Activated CD4-positive, alpha-beta memory T cell treated with anti-CD3 and anti-CD28 coated beads for 36 hours (primary cell): ENCODE data around the gene TMEM209. TPM values are rescaled to one million over a fixed set of nuclear protein-coding genes. Genes with fewer than 3 reads are reported as not detected.
"Not testable (repeated sequence)": the region's sequence is repeated elsewhere in the genome, so short reads cannot be mapped to it uniquely, and the experiment has no call there.

Experiments used
- CTCF ChIA-PET: fragments of 350-600 bp; sonication (Branson Sonifier 250); formaldehyde crosslinking; loops from one replicate; lab custom pipeline; 2021; ENCODE audit warnings: antibody characterized with exemption, inconsistent platforms; lab: Charles Lee
- POLR2A ChIA-PET: fragments of 350-600 bp; sonication (Branson Sonifier 250); formaldehyde crosslinking; loops from one replicate; lab custom pipeline; 2021; ENCODE audit warnings: antibody characterized with exemption; lab: Charles Lee
- DNase-seq: peaks from one replicate; pipeline ENCODE4 v3.0.0-alpha.2; 2020
- H3K27ac Mint-ChIP-seq: one replicate; pipeline ENCODE4 v1.8.0; 2021; ENCODE audit warnings: mixed read lengths
- H3K27me3 Mint-ChIP-seq: one replicate; pipeline ENCODE4 v1.8.0; 2021; ENCODE audit warnings: mixed read lengths
- H3K36me3 Mint-ChIP-seq: one replicate; pipeline ENCODE4 v1.8.0; 2021; ENCODE audit warnings: mixed read lengths
- H3K4me1 Mint-ChIP-seq: one replicate; pipeline ENCODE4 v1.8.0; 2021; ENCODE audit warnings: low read depth, mixed read lengths
- H3K4me3 Mint-ChIP-seq: one replicate; pipeline ENCODE4 v1.8.0; 2021; ENCODE audit warnings: mild to moderate bottlenecking, mixed read lengths
- H3K9me3 Mint-ChIP-seq: one replicate; pipeline ENCODE4 v1.8.0; 2021; ENCODE audit warnings: mixed read lengths
- intact Hi-C: fragments of 100-400 bp; cut with micrococcal nuclease; formaldehyde crosslinking; loops from one replicate; pipeline ENCODE4 v1.15.1; 2023
- total RNA-seq, 2 experiments: library from RNA; stranded (reverse); gene quantifications; one replicate each; pipeline ENCODE4 v1.2.3, GENCODE V29; 2021

Gene TMEM209
- total RNA-seq, 2 experiments from 2014 or later: 35.5 to 35.9 TPM

- intact Hi-C loops: no loop called here
- peaks cover under 1% of the 10 kb centered on the region for H3K4me1 Mint-ChIP-seq
- no peaks in the 10 kb centered on the region for H3K36me3 Mint-ChIP-seq
- peaks cover 5% of the 10 kb centered on the region for H3K27me3 Mint-ChIP-seq
- H3K9me3 Mint-ChIP-seq: no peaks in the 10 kb centered on the region
- no peak overlapping the region for H3K27ac Mint-ChIP-seq
- ChIA-PET CTCF (no interaction called here), POLR2A (no interaction called here)
- no peak overlapping the region for H3K4me3 Mint-ChIP-seq
- DNase-seq: no peak
Observed at GRCh38 chr7:130146693-130147405, 58.4 kb downstream of the TMEM209 start.

GRCh38 chr7:130146142-130146541 is 59.1 kb downstream of the TMEM209 start:
- CTCF ChIA-PET, DNase-seq, POLR2A ChIA-PET, H3K4me3 Mint-ChIP-seq, H3K4me1 Mint-ChIP-seq, H3K27me3 Mint-ChIP-seq, H3K36me3 Mint-ChIP-seq, H3K9me3 Mint-ChIP-seq, H3K27ac Mint-ChIP-seq, intact Hi-C loops: not testable (repeated sequence)

- DNase-seq: no peak
- peaks cover 5% of the 10 kb centered on the region for H3K27me3 Mint-ChIP-seq
- H3K4me3 Mint-ChIP-seq: no peak overlapping the region
- intact Hi-C loops: no loop called here
- ChIA-PET POLR2A (no interaction called here), CTCF (interaction anchor here (1.1 kb wide), 1 partner anchor 74 kb away, joined by 3 read pairs; no protein-coding TSS in a partner anchor)
- H3K27ac Mint-ChIP-seq: no peak overlapping the region
- H3K9me3 Mint-ChIP-seq: no peaks in the 10 kb centered on the region
- peaks cover 4% of the 10 kb centered on the region for H3K4me1 Mint-ChIP-seq
- H3K36me3 Mint-ChIP-seq: no peaks in the 10 kb centered on the region
Observed at GRCh38 chr7:130145424-130146100, 59.6 kb downstream of the TMEM209 start.

GRCh38 chr7:130144312-130145171 is 60.7 kb downstream of the TMEM209 start:
- peaks cover under 1% of the 10 kb centered on the region for H3K36me3 Mint-ChIP-seq
- CTCF ChIA-PET: interaction anchor here (1.1 kb wide), 1 partner anchor 73 kb away, joined by 3 read pairs; no protein-coding TSS in a partner anchor
- peaks cover 3% of the 10 kb centered on the region for H3K27me3 Mint-ChIP-seq
- intact Hi-C loops: no loop called here
- H3K4me1 Mint-ChIP-seq: peaks cover 4% of the 10 kb centered on the region
- DNase-seq: no peak
- no peak overlapping the region for H3K27ac Mint-ChIP-seq
- POLR2A ChIA-PET: no interaction called here
- no peaks in the 10 kb centered on the region for H3K9me3 Mint-ChIP-seq
- H3K4me3 Mint-ChIP-seq: no peak overlapping the region

- DNase-seq: no peak
- intact Hi-C loops: no loop called here
- POLR2A ChIA-PET: no interaction called here
- H3K4me1 Mint-ChIP-seq: peaks cover 4% of the 10 kb centered on the region
- H3K36me3 Mint-ChIP-seq: peaks cover 6% of the 10 kb centered on the region
- no peaks in the 10 kb centered on the region for H3K9me3 Mint-ChIP-seq
- H3K4me3 Mint-ChIP-seq: no peak overlapping the region
- peaks cover 1% of the 10 kb centered on the region for H3K27me3 Mint-ChIP-seq
- CTCF ChIA-PET: no interaction called here
- H3K27ac Mint-ChIP-seq: no peak overlapping the region
Observed at GRCh38 chr7:130143986-130144311, 61.3 kb downstream of the TMEM209 start.

- Mint-ChIP-seq H3K27me3 (peaks cover 1% of the 10 kb centered on the region), H3K36me3 (peaks cover 6% of the 10 kb centered on the region), H3K4me3 (no peak overlapping the region), H3K27ac (no peak overlapping the region), H3K9me3 (no peaks in the 10 kb centered on the region), H3K4me1 (peaks cover 4% of the 10 kb centered on the region)
- POLR2A ChIA-PET: no interaction called here
- CTCF ChIA-PET: no interaction called here
- no peak for DNase-seq
- intact Hi-C loops: no loop called here
Observed at GRCh38 chr7:130143334-130143732, 61.9 kb downstream of the TMEM209 start.

GRCh38 chr7:130142654-130143333 is 62.4 kb downstream of the TMEM209 start:
- Mint-ChIP-seq H3K27me3 (no peaks in the 10 kb centered on the region), H3K27ac (no peak overlapping the region), H3K9me3 (no peaks in the 10 kb centered on the region), H3K4me1 (peaks cover 4% of the 10 kb centered on the region), H3K4me3 (no peak overlapping the region), H3K36me3 (peaks cover 6% of the 10 kb centered on the region)
- POLR2A ChIA-PET: no interaction called here
- CTCF ChIA-PET: no interaction called here
- intact Hi-C loops: no loop called here
- DNase-seq: no peak

- Mint-ChIP-seq H3K4me1 (peaks cover 4% of the 10 kb centered on the region), H3K27ac (no peak overlapping the region), H3K4me3 (peak overlapping the region; percentile 45), H3K36me3 (peaks cover 6% of the 10 kb centered on the region), H3K9me3 (no peaks in the 10 kb centered on the region), H3K27me3 (no peaks in the 10 kb centered on the region)
- intact Hi-C loops: loop anchor here (1.0 kb wide), 1 partner anchor 72 kb away; the partner anchor contains the start of gene KLHDC10
- DNase-seq: no peak
- ChIA-PET POLR2A (no interaction called here), CTCF (no interaction called here)
Observed at GRCh38 chr7:130141884-130142653, 63.1 kb downstream of the TMEM209 start.

- ChIA-PET CTCF (interaction anchor here (1.2 kb wide), 1 partner anchor 23 kb away, joined by 3 read pairs; no protein-coding TSS in a partner anchor), POLR2A (interaction anchor here (0.6 kb wide), 1 partner anchor 670 kb away, joined by 3 read pairs; no protein-coding TSS in a partner anchor)
- intact Hi-C loops: loop anchor here (1.0 kb wide), 1 partner anchor 71 kb away; the partner anchor contains the start of gene KLHDC10
- no peak overlapping the region for H3K27ac Mint-ChIP-seq
- peak overlapping the region; percentile 45 for H3K4me3 Mint-ChIP-seq
- peaks cover 8% of the 10 kb centered on the region for H3K4me1 Mint-ChIP-seq
- DNase-seq: peak; percentile 68
- H3K9me3 Mint-ChIP-seq: no peaks in the 10 kb centered on the region
- H3K27me3 Mint-ChIP-seq: no peaks in the 10 kb centered on the region
- H3K36me3 Mint-ChIP-seq: peaks cover 6% of the 10 kb centered on the region
Observed at GRCh38 chr7:130141161-130141883, 63.9 kb downstream of the TMEM209 start.

GRCh38 chr7:130140551-130141160 is 64.5 kb downstream of the TMEM209 start:
- CTCF ChIA-PET: interaction anchor here (1.2 kb wide), 1 partner anchor 24 kb away, joined by 3 read pairs; no protein-coding TSS in a partner anchor
- no peak overlapping the region for H3K27ac Mint-ChIP-seq

More at GRCh38 chr7:130140551-130141160, 64.5 kb downstream of the TMEM209 start:
- Mint-ChIP-seq H3K36me3 (peaks cover 9% of the 10 kb centered on the region), H3K27me3 (no peaks in the 10 kb centered on the region), H3K4me3 (peak overlapping the region; percentile 45), H3K9me3 (no peaks in the 10 kb centered on the region), H3K4me1 (peaks cover 14% of the 10 kb centered on the region)
- no peak for DNase-seq
- POLR2A ChIA-PET: no interaction called here
- intact Hi-C loops: loop anchor here (1.0 kb wide), 1 partner anchor 70 kb away; the partner anchor contains the start of gene KLHDC10
